Trophoblast cell (in vitro differentiated cells and primary cell): Measurements from ENCODE around the gene FAM117B.
"Not testable (repeated sequence)": the region's sequence is repeated elsewhere in the genome, so short reads cannot be mapped to it uniquely, and the experiment has no call there.

Experiments used
- DNase-seq, 2 donors: peaks; one replicate each; pipeline ENCODE4 v3.0.0-alpha.2; 2016
- H2AFZ ChIP-seq: 2 replicates; pipeline ENCODE4 v1.6.1; 2013; ENCODE audit warnings: low read length, moderate library complexity, mild to moderate bottlenecking; ENCODE audit not compliant: insufficient read depth, poor library complexity
- H2AK5ac ChIP-seq: 2 replicates; pipeline ENCODE4 v1.6.1; 2013; ENCODE audit warnings: mild to moderate bottlenecking, low read length
- H2BK120ac ChIP-seq: 2 replicates; pipeline ENCODE4 v1.6.1; 2013; ENCODE audit warnings: low read length, mild to moderate bottlenecking, moderate library complexity; ENCODE audit not compliant: insufficient read depth, poor library complexity
- H2BK12ac ChIP-seq: 2 replicates; pipeline ENCODE4 v1.6.1; 2013; ENCODE audit warnings: mild to moderate bottlenecking, low read length, moderate library complexity
- H2BK5ac ChIP-seq: 2 replicates; pipeline ENCODE4 v1.6.1; 2013; ENCODE audit warnings: low read length, low read depth, moderate library complexity, mild to moderate bottlenecking; ENCODE audit not compliant: poor library complexity
- H3K14ac ChIP-seq: 2 replicates; pipeline ENCODE4 v1.6.1; 2013; ENCODE audit warnings: mild to moderate bottlenecking, low read length
- H3K18ac ChIP-seq: 2 replicates; pipeline ENCODE4 v1.6.1; 2013; ENCODE audit warnings: mild to moderate bottlenecking, low read length
- H3K23ac ChIP-seq: 2 replicates; pipeline ENCODE4 v1.6.1; 2013; ENCODE audit warnings: low read length
- H3K27ac ChIP-seq: 2 replicates; pipeline ENCODE4 v1.5.1; 2013; ENCODE audit warnings: low read depth, mild to moderate bottlenecking, inconsistent platforms, low read length, moderate library complexity
- H3K27me3 ChIP-seq: 2 replicates; pipeline ENCODE4 v1.6.1; 2013; ENCODE audit warnings: inconsistent platforms, mild to moderate bottlenecking, low read length, moderate library complexity; ENCODE audit not compliant: insufficient read depth
- H3K36me3 ChIP-seq, 2 experiments: 1 replicate in 1 of 2; 2 replicates in 1 of 2; pipeline ENCODE4 v1.6.1; 2013; ENCODE audit warnings: low read length in 2 of 2, mild to moderate bottlenecking in 2 of 2, moderate library complexity in 1 of 2; ENCODE audit not compliant: insufficient read depth in 2 of 2, control insufficient read depth in 1 of 2
- H3K4ac ChIP-seq: 2 replicates; pipeline ENCODE4 v1.6.1; 2013; ENCODE audit warnings: low read depth, mild to moderate bottlenecking, low read length, moderate library complexity
- H3K4me1 ChIP-seq, 2 experiments: 1 replicate in 1 of 2; 2 replicates in 1 of 2; pipeline ENCODE4 v1.6.1; 2013; ENCODE audit warnings: low read length in 2 of 2, mild to moderate bottlenecking in 2 of 2, moderate library complexity in 1 of 2; ENCODE audit not compliant: insufficient read depth in 2 of 2, control insufficient read depth in 1 of 2
- H3K4me2 ChIP-seq: 2 replicates; pipeline ENCODE4 v1.6.1; 2013; ENCODE audit warnings: inconsistent platforms, mild to moderate bottlenecking, low read length, moderate library complexity
- H3K4me3 ChIP-seq: 2 replicates; pipeline ENCODE4 v1.5.1; 2013; ENCODE audit warnings: mild to moderate bottlenecking, low read depth, low read length, inconsistent platforms
- H3K79me1 ChIP-seq: one replicate; pipeline ENCODE4 v1.6.1; 2013; ENCODE audit warnings: low read length
- H3K79me2 ChIP-seq: 2 replicates; pipeline ENCODE4 v1.6.1; 2013; ENCODE audit warnings: low read length, mild to moderate bottlenecking; ENCODE audit not compliant: control insufficient read depth, insufficient read depth, poor library complexity
- H3K9ac ChIP-seq: 2 replicates; pipeline ENCODE4 v1.6.1; 2013; ENCODE audit warnings: mild to moderate bottlenecking, low read length
- H3K9me3 ChIP-seq: 2 replicates; pipeline ENCODE4 v1.6.1; 2013; ENCODE audit warnings: low read depth, mild to moderate bottlenecking, control low read depth, inconsistent platforms, low read length; ENCODE audit not compliant: insufficient read depth
- H4K12ac ChIP-seq: 2 replicates; pipeline ENCODE4 v1.6.1; 2013; ENCODE audit warnings: low read depth, mild to moderate bottlenecking, low read length, moderate library complexity
- H4K8ac ChIP-seq: 2 replicates; pipeline ENCODE4 v1.6.1; 2013; ENCODE audit warnings: low read depth, mild to moderate bottlenecking, low read length, moderate library complexity
- H4K91ac ChIP-seq: one replicate; pipeline ENCODE4 v1.6.1; 2013; ENCODE audit warnings: low read depth, mild to moderate bottlenecking, low read length, moderate library complexity
- WGBS: extraction: QIAGEN DNeasy Blood & Tissue Kit; methylation state at CpG from one replicate; pipeline ENCODE4 v1.1.7; 2013; ENCODE audit warnings: missing lambda C conversion rate; ENCODE audit not compliant: insufficient read length, insufficient coverage; ENCODE audit errors: extremely low coverage; 5-methylcytosine and 5-hydroxymethylcytosine counted together

The FAM117B gene

GRCh38 chr2:202671317-202672035 lies 36.7 kb downstream of the FAM117B start:
- H3K4ac ChIP-seq = no peak overlapping the region
- no peak overlapping the region for H2AFZ ChIP-seq
- H3K36me3 ChIP-seq = no peaks in the 10 kb centered on the region
- no peak overlapping the region for H2AK5ac ChIP-seq
- no peak overlapping the region for H2BK120ac ChIP-seq
- H3K9me3 ChIP-seq = no peaks in the 10 kb centered on the region
- H3K27me3 ChIP-seq = no peaks in the 10 kb centered on the region
- no peak overlapping the region for H4K12ac ChIP-seq
- H4K8ac ChIP-seq = no peak overlapping the region
- DNase-seq = no peak
- no peak overlapping the region for H2BK5ac ChIP-seq
- no peak overlapping the region for H3K9ac ChIP-seq
- no peak overlapping the region for H4K91ac ChIP-seq
- no peak overlapping the region for H2BK12ac ChIP-seq
- H3K14ac ChIP-seq = no peak overlapping the region
- H3K4me1 ChIP-seq = no peaks in the 10 kb centered on the region
- no peak overlapping the region for H3K23ac ChIP-seq
- H3K79me1 ChIP-seq = no peaks in the 10 kb centered on the region
- no peak overlapping the region for H3K18ac ChIP-seq
- H3K4me3 ChIP-seq = no peak overlapping the region
- no CpG with 5 or more reads among the region's 3 CpGs for WGBS
- H3K79me2 ChIP-seq = no peaks in the 10 kb centered on the region
- no peak overlapping the region for H3K27ac ChIP-seq
- H3K4me2 ChIP-seq = no peak overlapping the region

GRCh38 chr2:202675097-202675496 lies 40.3 kb downstream of the FAM117B start:
- not testable (repeated sequence) for H4K12ac ChIP-seq, H2AFZ ChIP-seq, H4K91ac ChIP-seq, DNase-seq, H3K36me3 ChIP-seq, H2BK5ac ChIP-seq, H3K9ac ChIP-seq, H2AK5ac ChIP-seq, H3K27me3 ChIP-seq, H2BK12ac ChIP-seq, H3K14ac ChIP-seq, H3K79me2 ChIP-seq, H3K27ac ChIP-seq, H3K9me3 ChIP-seq, H3K4me3 ChIP-seq, H3K4me1 ChIP-seq, H2BK120ac ChIP-seq, H3K4ac ChIP-seq, H3K23ac ChIP-seq, H3K4me2 ChIP-seq, H4K8ac ChIP-seq, H3K79me1 ChIP-seq, H3K18ac ChIP-seq
- no CpG with 5 or more reads among the region's 6 CpGs for WGBS

GRCh38 chr2:202679980-202680379 lies 45.2 kb downstream of the FAM117B start:
- no peaks in the 10 kb centered on the region for H3K4me1 ChIP-seq
- peaks cover 2% of the 10 kb centered on the region for H3K9me3 ChIP-seq
- no peak overlapping the region for H3K27ac ChIP-seq
- no peak overlapping the region for H2BK12ac ChIP-seq
- H3K9ac ChIP-seq = no peak overlapping the region
- H3K4me2 ChIP-seq = no peak overlapping the region
- no peak overlapping the region for H2AFZ ChIP-seq
- H2AK5ac ChIP-seq = no peak overlapping the region
- no CpG with 5 or more reads among the region's 3 CpGs for WGBS
- no peaks in the 10 kb centered on the region for H3K36me3 ChIP-seq
- no peak overlapping the region for H4K91ac ChIP-seq
- no peak overlapping the region for H2BK120ac ChIP-seq
- H4K8ac ChIP-seq = no peak overlapping the region
- no peak for DNase-seq
- H3K23ac ChIP-seq = no peak overlapping the region
- no peak overlapping the region for H2BK5ac ChIP-seq
- no peaks in the 10 kb centered on the region for H3K79me2 ChIP-seq
- no peaks in the 10 kb centered on the region for H3K27me3 ChIP-seq
- no peak overlapping the region for H3K18ac ChIP-seq
- no peak overlapping the region for H3K4ac ChIP-seq
- no peaks in the 10 kb centered on the region for H3K79me1 ChIP-seq
- no peak overlapping the region for H4K12ac ChIP-seq
- no peak overlapping the region for H3K4me3 ChIP-seq
- H3K14ac ChIP-seq = no peak overlapping the region

GRCh38 chr2:202680512-202680911 lies 45.7 kb downstream of the FAM117B start:
- Histone ChIP-seq H2BK120ac (no peak overlapping the region), H3K4me2 (no peak overlapping the region), H3K27ac (no peak overlapping the region), H3K36me3 (no peaks in the 10 kb centered on the region), H3K79me1 (no peaks in the 10 kb centered on the region), H4K91ac (no peak overlapping the region), H3K9ac (no peak overlapping the region), H3K23ac (no peak overlapping the region), H3K4ac (no peak overlapping the region), H3K4me3 (no peak overlapping the region), H3K79me2 (no peaks in the 10 kb centered on the region), H3K18ac (no peak overlapping the region), H2BK5ac (no peak overlapping the region), H3K14ac (no peak overlapping the region), H2AK5ac (no peak overlapping the region), H3K4me1 (no peaks in the 10 kb centered on the region), H4K12ac (no peak overlapping the region), H2BK12ac (no peak overlapping the region), H2AFZ (no peak overlapping the region), H3K9me3 (peaks cover 2% of the 10 kb centered on the region), H4K8ac (no peak overlapping the region), H3K27me3 (no peaks in the 10 kb centered on the region)
- WGBS = no CpG with 5 or more reads among the region's 1 CpG
- no peak for DNase-seq
